ENCODE results near the gene CHRNA5.
"Not testable (repeated sequence)": the region's sequence is repeated elsewhere in the genome, so short reads cannot be mapped to it uniquely, and the experiment has no call there.

The CHRNA5 gene

GRCh38 chr15:78565097-78565950 lies at the start of gene CHRNA5:
Gene CHRNA5, plus strand, starts transcription at chr15:78565520. Its CDS starts 200 bp downstream, at chr15:78565720.
- peak; percentile 82 for DNase-seq

DNA sequence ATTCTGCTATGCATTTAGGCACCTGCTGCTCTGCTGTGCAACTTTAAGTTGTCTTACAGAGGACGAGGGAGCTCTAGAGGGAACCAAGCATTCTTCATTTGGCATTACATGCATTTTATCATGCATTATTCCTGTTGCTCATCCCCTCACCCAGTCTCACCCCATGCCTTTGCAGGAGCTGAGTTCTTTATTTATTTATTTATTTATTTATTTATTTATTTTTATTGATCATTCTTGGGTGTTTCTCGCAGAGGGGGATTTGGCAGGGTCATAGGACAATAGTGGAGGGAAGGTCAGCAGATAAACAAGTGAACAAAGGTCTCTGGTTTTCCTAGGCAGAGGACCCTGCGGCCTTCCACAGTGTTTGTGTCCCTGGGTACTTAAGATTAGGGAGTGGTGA lies 45.3 kb upstream of the CHRNA5 start:
- not testable (repeated sequence) for DNase-seq

- no peak for DNase-seq
Measured at GRCh38 chr15:78524230-78524629, 41.1 kb upstream of the CHRNA5 start.

- DNase-seq = no peak
Measured at GRCh38 chr15:78527325-78527724, 38.0 kb upstream of the CHRNA5 start.

GRCh38 chr15:78533331-78533730 lies 32.0 kb upstream of the CHRNA5 start:
- DNase-seq = no peak

GRCh38 chr15:78536134-78536533 lies 29.2 kb upstream of the CHRNA5 start:
- no peak for DNase-seq

DNA sequence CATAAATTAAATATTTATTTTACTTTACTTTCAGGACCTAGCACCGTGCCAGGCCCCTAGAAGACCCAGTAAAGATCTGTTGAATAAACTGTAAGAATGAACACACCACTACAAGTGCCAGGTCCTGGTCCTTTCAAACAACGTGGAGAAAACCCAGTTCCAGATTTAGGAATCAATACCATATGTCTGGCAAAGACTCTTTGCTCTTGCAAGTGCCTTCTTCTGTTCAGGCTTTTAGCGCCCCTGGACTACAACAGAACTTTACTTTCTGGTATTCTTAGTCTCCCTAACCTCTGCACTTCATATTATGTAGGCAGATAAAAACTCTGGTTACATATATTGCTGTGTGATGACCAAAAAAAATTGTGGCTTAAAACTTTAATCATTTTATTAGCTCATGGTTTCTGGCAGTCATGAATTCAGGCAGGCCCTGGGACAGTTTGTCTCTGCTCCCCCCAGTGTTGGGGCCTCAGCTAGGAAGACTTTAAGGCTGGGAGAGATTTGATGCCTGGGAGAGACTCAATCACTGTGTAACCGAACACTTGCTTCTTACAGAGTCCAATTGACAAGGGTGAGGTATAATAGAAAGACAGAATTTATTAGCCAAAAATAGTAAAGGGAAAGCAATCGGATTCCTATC lies 27.9 kb upstream of the CHRNA5 start:
- DNase-seq = no peak

- no peak for DNase-seq
Measured at GRCh38 chr15:78538358-78538757, 27.0 kb upstream of the CHRNA5 start.

DNA sequence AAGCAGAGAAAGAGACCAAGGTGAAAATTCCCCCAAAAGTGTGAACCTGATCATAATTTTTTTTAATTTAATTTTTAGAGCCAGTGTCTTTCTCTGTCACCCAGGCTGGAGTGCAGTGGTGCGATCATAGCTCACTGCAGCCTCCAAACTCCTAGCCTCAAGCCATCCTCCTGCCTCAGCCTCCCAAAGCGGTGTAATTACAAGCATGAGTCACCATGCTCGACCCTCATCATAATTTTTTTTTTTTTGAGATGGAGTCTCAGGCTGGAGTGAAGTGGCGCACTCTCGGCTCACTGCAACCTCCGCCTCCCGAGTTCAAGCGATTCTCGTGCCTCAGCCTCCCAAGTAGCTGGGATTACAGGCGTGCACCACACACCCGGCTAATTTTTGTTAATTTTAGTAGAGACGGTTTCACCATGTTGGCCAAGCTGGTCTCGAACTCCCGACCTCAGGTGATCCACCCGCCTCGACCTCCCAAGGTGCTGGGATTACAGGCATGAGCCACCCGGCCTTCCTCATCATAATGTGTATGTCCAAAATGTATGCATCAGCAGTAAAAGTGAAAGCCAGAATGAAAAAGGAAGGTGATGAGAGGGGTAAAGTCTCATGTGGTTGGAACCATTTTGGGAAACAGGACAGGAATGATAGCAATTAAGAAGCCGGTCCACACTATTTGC lies 25.7 kb upstream of the CHRNA5 start:
- DNase-seq = not testable (repeated sequence)

GRCh38 chr15:78540141-78540870 lies 25.0 kb upstream of the CHRNA5 start, which contains the start of gene PSMA4:
Gene PSMA4, plus strand, starts transcription at chr15:78540444. Its CDS starts 1,484 bp downstream, at chr15:78541928.
- DNase-seq = peak; percentile 81

DNA sequence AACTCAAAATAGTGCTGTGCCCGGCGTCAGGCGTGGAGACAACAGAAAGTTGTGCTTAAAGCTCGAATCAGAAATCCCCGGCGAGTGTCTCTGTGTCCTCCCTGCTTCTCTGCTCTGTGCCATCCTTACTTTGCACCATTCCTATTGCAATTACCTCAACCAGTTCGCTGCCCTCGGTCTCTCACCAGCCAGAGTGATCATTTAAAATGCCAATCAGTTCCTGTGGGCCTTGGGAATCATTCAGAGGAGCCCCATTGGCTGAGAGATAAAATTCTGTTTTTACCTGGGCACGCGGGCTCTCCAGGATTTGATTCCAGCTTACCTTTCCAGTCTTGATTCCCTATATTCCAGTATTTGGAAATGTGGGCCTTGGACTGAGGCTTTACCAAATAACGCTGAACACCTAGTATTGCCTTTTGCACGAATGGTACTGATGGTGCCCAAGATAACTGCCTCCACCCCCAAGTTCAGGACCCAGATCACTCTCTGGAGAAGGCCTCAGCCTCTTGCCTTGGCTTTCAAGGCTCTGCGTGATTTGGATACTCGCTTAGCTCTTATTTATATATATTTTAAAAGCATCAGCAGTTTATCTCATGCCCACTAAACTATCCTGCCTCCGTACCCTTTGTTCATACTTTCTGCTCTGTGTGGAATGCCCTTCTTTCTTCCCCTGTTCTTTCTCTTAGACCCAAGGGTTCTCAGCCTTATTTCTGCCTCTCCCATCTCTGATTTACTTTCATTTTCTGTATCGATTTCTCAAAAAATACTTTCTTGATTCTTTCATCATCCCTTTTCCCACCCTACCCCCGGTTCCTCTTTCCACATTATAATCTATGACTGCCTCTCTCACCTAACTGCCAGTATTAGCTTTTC lies 24.2 kb upstream of the CHRNA5 start:
- DNase-seq = peak; percentile 54

- no peak for DNase-seq
Measured at GRCh38 chr15:78541744-78542034, 23.6 kb upstream of the CHRNA5 start.

DNA sequence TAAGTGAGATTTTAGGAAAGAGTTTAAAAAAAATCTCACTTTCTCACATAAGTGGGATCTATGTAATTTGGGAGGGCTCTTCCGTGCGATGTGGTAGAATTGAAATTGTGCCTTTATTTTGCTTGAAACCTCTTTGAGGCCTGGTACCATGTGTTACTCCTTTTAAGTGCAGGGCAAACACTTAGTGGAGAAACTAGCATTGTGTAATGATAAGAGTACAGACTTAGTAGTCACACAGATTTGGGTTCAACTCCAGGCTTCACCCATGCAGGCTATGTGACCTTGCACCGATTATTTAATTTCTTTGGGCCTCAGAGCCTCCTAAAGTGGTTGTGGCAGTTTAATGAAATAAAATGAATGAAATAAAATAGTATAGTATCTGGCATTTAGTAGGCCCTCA lies 22.7 kb upstream of the CHRNA5 start:
- no peak for DNase-seq

- no peak for DNase-seq
Measured at GRCh38 chr15:78550194-78550593, 15.1 kb upstream of the CHRNA5 start.

- no peak for DNase-seq
Measured at GRCh38 chr15:78550815-78551214, 14.5 kb upstream of the CHRNA5 start.

DNA sequence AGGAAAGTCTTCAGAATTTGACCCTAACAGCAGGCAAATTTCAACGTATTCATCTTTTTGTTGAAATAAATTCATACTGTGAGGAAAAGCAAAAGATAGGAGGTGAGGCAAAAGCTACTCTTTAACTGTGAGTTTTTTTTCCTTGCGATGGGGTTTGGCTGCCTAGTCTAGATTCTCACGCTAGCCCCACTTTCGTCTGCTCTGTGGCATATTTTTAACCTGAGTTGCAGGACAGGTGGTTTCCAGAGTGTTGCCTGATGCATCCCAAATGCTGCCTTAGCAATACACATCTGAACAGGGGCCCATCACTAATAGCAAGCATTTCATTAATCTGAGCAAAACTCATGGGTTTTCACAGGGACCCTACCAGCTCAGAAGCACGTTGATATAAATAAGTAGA lies 13.4 kb upstream of the CHRNA5 start:
- no peak for DNase-seq

DNA sequence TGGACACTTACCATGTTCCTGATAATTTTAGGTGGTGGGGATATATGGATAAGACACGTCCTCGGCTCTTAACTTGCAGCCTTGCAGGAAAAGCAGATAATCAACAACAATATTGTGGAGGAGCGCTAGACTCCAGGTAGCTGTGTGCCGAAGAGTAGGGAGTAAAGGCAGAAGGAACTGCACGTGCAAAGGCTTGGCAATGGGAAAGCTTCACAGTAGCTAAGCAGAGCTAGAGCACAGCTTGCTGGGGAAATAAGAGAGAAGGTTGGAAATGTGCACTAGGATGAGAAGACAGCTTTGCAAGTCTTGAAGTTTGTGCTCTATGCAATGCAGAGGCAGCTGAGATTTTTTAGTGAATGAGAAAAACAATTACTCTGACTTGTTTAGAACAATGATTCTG lies 12.7 kb upstream of the CHRNA5 start:
- no peak for DNase-seq

DNA sequence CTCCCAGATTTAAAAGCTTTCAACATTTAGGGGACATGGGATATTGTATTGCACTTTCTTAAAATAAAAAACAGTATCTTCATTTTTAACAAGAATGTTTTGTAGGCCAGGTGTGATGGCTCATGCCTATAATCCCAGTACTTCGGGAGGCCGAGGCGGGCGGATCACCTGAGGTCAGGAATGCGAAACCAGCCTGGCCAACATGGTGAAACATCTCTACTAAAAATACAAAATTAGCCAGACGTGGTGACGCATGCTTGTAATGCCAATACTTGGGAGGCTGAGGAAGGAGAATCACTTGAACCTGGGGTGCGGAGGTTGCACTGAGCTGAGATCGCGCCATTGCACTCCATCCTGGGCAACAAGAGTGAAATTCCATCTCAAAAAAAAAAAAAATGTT lies 5.1 kb upstream of the CHRNA5 start:
- not testable (repeated sequence) for DNase-seq

DNA sequence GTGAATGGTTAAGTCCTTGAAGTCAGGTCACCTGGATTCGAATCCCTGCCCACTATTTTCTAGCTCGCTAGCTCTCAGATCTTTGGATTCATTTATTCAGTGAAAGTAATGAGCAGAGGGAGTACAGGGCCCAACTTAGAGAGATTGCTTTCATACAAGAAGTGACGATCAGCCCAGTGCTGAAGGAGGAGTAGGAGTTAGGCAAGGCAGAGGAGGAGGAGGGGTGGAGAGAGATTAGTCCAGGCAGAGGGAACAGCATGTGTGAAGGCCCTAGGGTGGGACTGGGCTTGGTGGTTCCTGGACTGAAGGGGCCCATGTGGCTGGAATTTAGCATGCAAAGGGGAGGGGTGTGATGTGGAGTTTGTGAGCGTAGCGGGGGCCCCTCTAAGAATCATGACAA lies 3.8 kb upstream of the CHRNA5 start:
- no peak for DNase-seq

DNA sequence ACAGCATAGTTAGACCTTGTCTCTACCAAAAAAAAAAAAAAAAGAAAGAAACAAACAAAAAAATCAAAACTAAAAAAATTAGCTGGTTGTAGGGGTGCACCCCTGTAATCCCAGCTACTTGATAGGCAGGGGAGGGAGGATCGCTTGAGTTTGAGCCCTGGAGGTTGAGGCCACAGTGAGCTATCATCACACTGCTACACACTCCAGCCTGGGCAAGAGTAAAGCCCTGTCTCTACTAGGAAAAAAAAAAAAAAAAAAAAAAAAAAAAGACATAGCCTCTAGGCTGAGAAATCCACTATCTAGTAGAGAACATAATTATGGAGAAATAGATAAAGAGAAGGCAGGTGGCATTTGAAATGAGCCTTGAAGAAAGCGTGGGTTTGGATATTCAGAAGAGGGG lies 2.2 kb upstream of the CHRNA5 start:
- DNase-seq = no peak

- DNase-seq = no peak
Measured at GRCh38 chr15:78564743-78565096, 600 bp upstream of the CHRNA5 start.
